Hepatocyte (in vitro differentiated cells): ENCODE data around the gene KIF9. TPM values are rescaled to one million over a fixed set of nuclear protein-coding genes. Genes with fewer than 3 reads are reported as not detected.
A peak's percentile ranks its signal among the peaks of the same experiment; 100 is the strongest.

ENCODE experiments used
- DNase-seq: peaks from one replicate; pipeline ENCODE4 v3.0.0-alpha.2; 2016; ENCODE audit warnings: low spot score
- H2AFZ ChIP-seq: fragments of 200-600 bp; sonication (generic); 2 replicates; pipeline ENCODE4 v1.6.0; 2016; ENCODE audit warnings: antibody characterized with exemption, mild to moderate bottlenecking
- H3K27ac ChIP-seq: fragments of 200-600 bp; sonication (generic); 2 replicates; pipeline ENCODE4 v1.5.1; 2016; ENCODE audit warnings: mild to moderate bottlenecking
- H3K27me3 ChIP-seq: fragments of 200-600 bp; sonication (generic); 2 replicates; pipeline ENCODE4 v1.6.1; 2016
- H3K36me3 ChIP-seq: fragments of 200-600 bp; sonication (generic); replicated peaks from 2 replicates; pipeline ENCODE4 v1.5.1; 2016; ENCODE audit warnings: low read depth; ENCODE audit not compliant: insufficient read depth
- H3K4me1 ChIP-seq: fragments of 200-600 bp; sonication (generic); 2 replicates; pipeline ENCODE4 v1.5.1; 2016; ENCODE audit warnings: mild to moderate bottlenecking, moderate library complexity; ENCODE audit not compliant: insufficient read depth
- H3K4me2 ChIP-seq: fragments of 200-600 bp; sonication (generic); 2 replicates; pipeline ENCODE4 v1.6.0; 2016
- H3K4me3 ChIP-seq: fragments of 200-600 bp; sonication (generic); 2 replicates; pipeline ENCODE4 v1.5.1; 2016; ENCODE audit warnings: mild to moderate bottlenecking
- H3K79me2 ChIP-seq: fragments of 200-600 bp; sonication (generic); 2 replicates; pipeline ENCODE4 v1.6.0; 2017; ENCODE audit warnings: mild to moderate bottlenecking
- H3K9me2 ChIP-seq: fragments of 200-600 bp; sonication (generic); replicated peaks from 2 replicates; pipeline ENCODE4 v1.6.0; 2017; ENCODE audit warnings: mild to moderate bottlenecking; ENCODE audit not compliant: insufficient read depth
- H3K9me3 ChIP-seq: fragments of 200-600 bp; sonication (generic); 2 replicates; pipeline ENCODE4 v1.5.1; 2016; ENCODE audit warnings: low read depth, mild to moderate bottlenecking
- H4K20me1 ChIP-seq: fragments of 200-600 bp; sonication (generic); 2 replicates; pipeline ENCODE4 v1.6.0; 2016; ENCODE audit warnings: mild to moderate bottlenecking; ENCODE audit not compliant: insufficient read depth, poor library complexity, severe bottlenecking
- EZH2 ChIP-seq: fragments of 200-600 bp; sonication (generic); IDR thresholded peaks from 2 replicates; pipeline ENCODE4 v1.6.1; 2016; ENCODE audit warnings: antibody characterized with exemption, mild to moderate bottlenecking, borderline replicate concordance
- EZH2phosphoT487 ChIP-seq: fragments of 200-600 bp; sonication (generic); IDR thresholded peaks from one replicate; pipeline ENCODE4 v1.6.1; 2018; ENCODE audit warnings: antibody characterized with exemption, mild to moderate bottlenecking, low read depth, moderate library complexity; ENCODE audit not compliant: unreplicated experiment, severe bottlenecking
- WGBS: methylation state at CpG from one replicate; pipeline ENCODE4 v1.1.6; 2016; ENCODE audit warnings: low lambda C conversion rate; ENCODE audit errors: missing lambda C conversion rate; 5-methylcytosine and 5-hydroxymethylcytosine counted together
- polyA plus RNA-seq: library from polyadenylated mRNA; unstranded; fragments of >200 nt; fragmentation: Nextera tagmentation; extraction: Ambion mirVana; gene quantifications from 2 replicates; pipeline ENCODE4 v1.2.1, GENCODE V29; 2016
- total RNA-seq: library from RNA; depleted of rRNA; stranded (reverse); fragments of >200 nt; gene quantifications from 2 replicates; pipeline ENCODE4 v1.2.3, GENCODE V29; 2014
- TF ChIP-seq, protein P1 (sequence below): fragments of 200-600 bp; sonication (generic); IDR thresholded peaks from 2 replicates; pipeline ENCODE4 v1.5.1; 2016; ENCODE audit warnings: antibody characterized with exemption, mild to moderate bottlenecking; ENCODE audit not compliant: poor library complexity

KIF9 gene, protein sequence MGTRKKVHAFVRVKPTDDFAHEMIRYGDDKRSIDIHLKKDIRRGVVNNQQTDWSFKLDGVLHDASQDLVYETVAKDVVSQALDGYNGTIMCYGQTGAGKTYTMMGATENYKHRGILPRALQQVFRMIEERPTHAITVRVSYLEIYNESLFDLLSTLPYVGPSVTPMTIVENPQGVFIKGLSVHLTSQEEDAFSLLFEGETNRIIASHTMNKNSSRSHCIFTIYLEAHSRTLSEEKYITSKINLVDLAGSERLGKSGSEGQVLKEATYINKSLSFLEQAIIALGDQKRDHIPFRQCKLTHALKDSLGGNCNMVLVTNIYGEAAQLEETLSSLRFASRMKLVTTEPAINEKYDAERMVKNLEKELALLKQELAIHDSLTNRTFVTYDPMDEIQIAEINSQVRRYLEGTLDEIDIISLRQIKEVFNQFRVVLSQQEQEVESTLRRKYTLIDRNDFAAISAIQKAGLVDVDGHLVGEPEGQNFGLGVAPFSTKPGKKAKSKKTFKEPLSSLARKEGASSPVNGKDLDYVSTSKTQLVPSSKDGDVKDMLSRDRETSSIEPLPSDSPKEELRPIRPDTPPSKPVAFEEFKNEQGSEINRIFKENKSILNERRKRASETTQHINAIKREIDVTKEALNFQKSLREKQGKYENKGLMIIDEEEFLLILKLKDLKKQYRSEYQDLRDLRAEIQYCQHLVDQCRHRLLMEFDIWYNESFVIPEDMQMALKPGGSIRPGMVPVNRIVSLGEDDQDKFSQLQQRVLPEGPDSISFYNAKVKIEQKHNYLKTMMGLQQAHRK
- total RNA-seq: 4.2 and 10.4 TPM in 2 replicates
- polyA plus RNA-seq: 5.3 and 9.8 TPM in 2 replicates

DNA sequence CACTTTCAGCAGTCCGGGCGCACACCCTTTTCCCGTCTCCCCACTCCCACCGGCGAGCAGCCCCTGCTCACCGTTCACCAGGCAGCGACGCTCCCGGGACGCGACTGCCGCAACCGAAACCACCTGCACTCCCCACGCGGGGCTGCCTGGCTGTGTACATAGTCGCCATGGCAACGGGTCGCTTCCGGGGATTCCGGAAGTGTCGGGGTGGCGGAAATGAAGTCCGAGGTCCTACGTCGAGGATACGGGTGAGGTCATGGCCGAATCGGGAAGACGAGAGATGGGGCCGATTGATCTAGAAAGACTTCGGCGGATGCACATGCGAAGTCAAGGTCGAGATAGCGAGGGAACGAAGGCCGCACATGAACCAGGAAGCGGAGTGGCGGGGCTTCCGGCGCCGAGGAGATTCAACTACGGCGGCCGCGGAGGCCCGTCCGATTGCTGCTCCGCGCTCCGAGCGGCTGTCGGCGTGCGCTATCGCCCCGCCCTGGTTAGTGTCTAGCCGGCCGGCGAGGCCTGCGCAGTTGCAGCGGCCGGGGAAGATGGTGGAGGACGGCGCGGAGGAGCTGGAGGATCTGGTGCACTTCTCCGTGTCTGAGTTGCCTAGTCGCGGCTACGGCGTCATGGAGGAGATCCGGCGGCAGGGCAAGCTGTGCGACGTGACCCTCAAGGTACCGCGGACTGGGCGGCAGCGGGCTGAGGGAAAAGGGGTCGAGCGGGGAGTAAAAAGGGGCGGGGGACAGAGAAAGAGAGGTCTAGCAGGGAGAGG is at the start of gene KIF9, which contains the start of gene KLHL18:
Gene KIF9, minus strand, starts transcription at position 376 of the 769 bp plus-strand sequence. CDS start 5,425 bp downstream, outside the sequence.
Gene KLHL18, plus strand, starts transcription at position 521 of the 769 bp plus-strand sequence. Its CDS starts 22 bp downstream, at position 543.
- Histone ChIP-seq H3K4me2 (peak within 1 kb of the TSS; percentile 91), H3K4me1 (peaks cover 12% of the 10 kb centered on the region), H4K20me1 (no peaks in the 10 kb centered on the region), H3K9me3 (no peaks in the 10 kb centered on the region), H3K9me2 (no peaks in the 10 kb centered on the region), H3K27me3 (no peaks in the 10 kb centered on the region), H2AFZ (peak within 1 kb of the TSS; percentile 62), H3K36me3 (no peaks in the 10 kb centered on the region), H3K79me2 (peaks cover 52% of the 10 kb centered on the region), H3K4me3 (peak within 1 kb of the TSS; percentile 35), H3K27ac (peak within 1 kb of the TSS; percentile 96)
- TF ChIP-seq EZH2phosphoT487 (no peak), EZH2 (no peak)
- TF ChIP-seq, protein P1, sequence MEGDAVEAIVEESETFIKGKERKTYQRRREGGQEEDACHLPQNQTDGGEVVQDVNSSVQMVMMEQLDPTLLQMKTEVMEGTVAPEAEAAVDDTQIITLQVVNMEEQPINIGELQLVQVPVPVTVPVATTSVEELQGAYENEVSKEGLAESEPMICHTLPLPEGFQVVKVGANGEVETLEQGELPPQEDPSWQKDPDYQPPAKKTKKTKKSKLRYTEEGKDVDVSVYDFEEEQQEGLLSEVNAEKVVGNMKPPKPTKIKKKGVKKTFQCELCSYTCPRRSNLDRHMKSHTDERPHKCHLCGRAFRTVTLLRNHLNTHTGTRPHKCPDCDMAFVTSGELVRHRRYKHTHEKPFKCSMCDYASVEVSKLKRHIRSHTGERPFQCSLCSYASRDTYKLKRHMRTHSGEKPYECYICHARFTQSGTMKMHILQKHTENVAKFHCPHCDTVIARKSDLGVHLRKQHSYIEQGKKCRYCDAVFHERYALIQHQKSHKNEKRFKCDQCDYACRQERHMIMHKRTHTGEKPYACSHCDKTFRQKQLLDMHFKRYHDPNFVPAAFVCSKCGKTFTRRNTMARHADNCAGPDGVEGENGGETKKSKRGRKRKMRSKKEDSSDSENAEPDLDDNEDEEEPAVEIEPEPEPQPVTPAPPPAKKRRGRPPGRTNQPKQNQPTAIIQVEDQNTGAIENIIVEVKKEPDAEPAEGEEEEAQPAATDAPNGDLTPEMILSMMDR: no peak
- DNase-seq: peak; percentile 97
- WGBS: 2% methylated on average over 78 of the region's 82 CpGs

DNA sequence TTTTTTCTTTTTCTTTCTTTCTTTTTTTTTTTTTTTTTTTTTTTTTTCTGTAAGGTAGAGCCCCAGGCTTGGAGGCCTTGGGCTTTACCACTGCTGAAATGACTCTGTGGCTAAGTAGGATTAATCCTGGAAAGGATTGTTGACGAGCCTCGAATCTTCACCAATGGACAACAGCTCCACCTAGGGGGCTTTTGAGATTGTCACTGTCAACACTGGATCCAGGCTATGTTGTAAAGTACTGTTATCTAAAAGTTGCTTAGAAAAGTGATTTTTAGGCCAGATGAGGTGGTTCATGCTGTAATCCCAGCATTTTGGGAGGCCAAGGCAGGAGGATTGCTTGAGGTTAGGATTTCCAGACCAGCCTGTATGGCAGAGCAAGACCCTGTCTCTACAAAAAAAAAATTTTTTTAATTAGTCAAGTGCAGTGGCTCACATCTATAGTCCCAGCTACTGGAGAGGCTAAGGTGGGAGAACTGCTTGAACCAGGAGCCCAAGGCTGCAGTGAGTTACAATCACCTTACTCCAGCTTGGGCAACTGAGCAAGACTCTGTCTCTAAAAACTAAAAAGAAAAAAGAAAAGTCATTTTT is 41.8 kb upstream of the KIF9 start:
- H3K36me3 ChIP-seq: no peaks in the 10 kb centered on the region
- WGBS: 2% methylated on average over 2 of the region's 2 CpGs

More for the DNA sequence above, 41.8 kb upstream of the KIF9 start:
- H3K27ac ChIP-seq: no peak overlapping the region
- H3K9me3 ChIP-seq: no peaks in the 10 kb centered on the region
- H2AFZ ChIP-seq: no peak overlapping the region
- H3K4me3 ChIP-seq: no peak overlapping the region
- TF ChIP-seq, protein P1: peak; percentile 83
- TF ChIP-seq EZH2: no peak
- DNase-seq: peak; percentile 89
- H3K4me1 ChIP-seq: no peaks in the 10 kb centered on the region
- no peaks in the 10 kb centered on the region for H3K79me2 ChIP-seq
- H4K20me1 ChIP-seq: no peaks in the 10 kb centered on the region
- no peaks in the 10 kb centered on the region for H3K27me3 ChIP-seq
- no peaks in the 10 kb centered on the region for H3K9me2 ChIP-seq
- H3K4me2 ChIP-seq: no peak overlapping the region
